Kidney (tissue), 14 donors: ENCODE data around the gene DZANK1. TPM values are rescaled to one million over a fixed set of nuclear protein-coding genes. Genes with fewer than 3 reads are reported as not detected.
"Not testable (repeated sequence)": the region's sequence is repeated elsewhere in the genome, so short reads cannot be mapped to it uniquely, and the experiment has no call there.

Experiments
- DNase-seq, 5 donors: peaks; one replicate each; pipeline ENCODE4 v3.0.0-alpha.2; 2013 to 2020
- FAIRE-seq: peaks from 2 replicates; lab custom pipeline; 2012; peaks lifted over from hg19 to GRCh38; lab: Jason Lieb, UNC
- H3K27ac ChIP-seq, 2 donors: one replicate each; pipeline ENCODE4 v1.7.0; 2013; ENCODE audit warnings: low read depth in 2 of 2, low read length in 2 of 2, inconsistent platforms in 1 of 2
- H3K27me3 ChIP-seq: one replicate; pipeline ENCODE4 v1.7.1; 2013; ENCODE audit warnings: low read length, inconsistent platforms; ENCODE audit not compliant: control insufficient read depth, insufficient read depth
- H3K36me3 ChIP-seq, 3 donors: one replicate each; pipeline versions ENCODE4 v1.7.0 to v1.7.1; 2013; ENCODE audit warnings: low read length in 3 of 3, control low read depth in 1 of 3, inconsistent platforms in 1 of 3; ENCODE audit not compliant: insufficient read depth in 3 of 3, control insufficient read depth in 2 of 3
- H3K4me1 ChIP-seq, 3 donors: one replicate each; pipeline versions ENCODE4 v1.7.0 to v1.7.1; 2013; ENCODE audit warnings: low read length in 3 of 3, inconsistent platforms in 1 of 3, low read depth in 1 of 3; ENCODE audit not compliant: control insufficient read depth in 2 of 3, insufficient read depth in 2 of 3
- H3K4me3 ChIP-seq, 3 donors: one replicate each; pipeline versions ENCODE4 v1.7.0 to v1.8.1; 2013; ENCODE audit warnings: low read length in 3 of 3, control low read depth in 1 of 3, inconsistent platforms in 1 of 3
- H3K9ac ChIP-seq, 3 donors: one replicate each; pipeline versions ENCODE4 v1.7.0 to v1.7.1; 2013; ENCODE audit warnings: low read length in 3 of 3, control low read depth in 1 of 3, inconsistent platforms in 1 of 3
- H3K9me3 ChIP-seq, 3 donors: one replicate each; pipeline versions ENCODE4 v1.7.0 to v1.7.1; 2013; ENCODE audit warnings: low read length in 3 of 3, control low read depth in 1 of 3, inconsistent platforms in 1 of 3; ENCODE audit not compliant: control insufficient read depth in 2 of 3, insufficient read depth in 1 of 3
- intact Hi-C: fragments of 100-400 bp; cut with DNase I; formaldehyde crosslinking; loops from one replicate; pipeline ENCODE4 v1.11.1; 2022
- microRNA-seq: library from miRNA; unstranded; fragments of <30 nt; microRNA quantifications from one replicate; pipeline ENCODE4 v1.2.0, GENCODE V29; 2020
- polyA plus RNA-seq: library from polyadenylated mRNA; stranded (reverse); fragments of 350-450 nt; fragmentation: Illumina TruSeq; extraction: RNeasy Lipid Tissue Mini Kit (QIAGEN cat#74804); gene quantifications from one replicate; pipeline ENCODE4 v1.2.3, GENCODE V29; 2014; ENCODE audit warnings: low read depth, low replicate concordance; ENCODE audit not compliant: insufficient read depth
- total RNA-seq: library from RNA; stranded (reverse); fragmentation: NEBNext Ultra II Directional; extraction: Animal tissue kit (Norgen Biotek cat#: 25700); gene quantifications from one replicate; pipeline ENCODE4 v1.2.1, GENCODE V29; 2021
- TF ChIP-seq, protein P1 (sequence below): IDR thresholded peaks from 3 replicates; pipeline ENCODE4 v1.5.1; 2012; ENCODE audit warnings: mild to moderate bottlenecking, moderate library complexity, borderline replicate concordance; ENCODE audit not compliant: insufficient read depth; ENCODE audit errors: extremely low read depth
- donor health status: control.
- donor health status: control.
- donor health status: control.
- donor health status: control.
- donor health status: control.
- donor health status: DM: yes; HTN: yes; CAD: no.
- donor health status: Normal renal cell carcinoma (clear cell type).

The DZANK1 gene
- total and polyA plus RNA-seq, 2 donors from 2014 or later, result 3.9 to 6.2 TPM

- Histone ChIP-seq H3K27ac (no peak overlapping the region), H3K27me3 (no peaks in the 10 kb centered on the region), H3K36me3 (no peaks in the 10 kb centered on the region), H3K9ac (no peak overlapping the region), H3K9me3 (no peaks in the 10 kb centered on the region), H3K4me3 (no peak overlapping the region), H3K4me1 (no peaks in the 10 kb centered on the region)
- intact Hi-C loops, result no loop called here
- FAIRE-seq (no peak), DNase-seq (no peak)
- TF ChIP-seq, protein P1, sequence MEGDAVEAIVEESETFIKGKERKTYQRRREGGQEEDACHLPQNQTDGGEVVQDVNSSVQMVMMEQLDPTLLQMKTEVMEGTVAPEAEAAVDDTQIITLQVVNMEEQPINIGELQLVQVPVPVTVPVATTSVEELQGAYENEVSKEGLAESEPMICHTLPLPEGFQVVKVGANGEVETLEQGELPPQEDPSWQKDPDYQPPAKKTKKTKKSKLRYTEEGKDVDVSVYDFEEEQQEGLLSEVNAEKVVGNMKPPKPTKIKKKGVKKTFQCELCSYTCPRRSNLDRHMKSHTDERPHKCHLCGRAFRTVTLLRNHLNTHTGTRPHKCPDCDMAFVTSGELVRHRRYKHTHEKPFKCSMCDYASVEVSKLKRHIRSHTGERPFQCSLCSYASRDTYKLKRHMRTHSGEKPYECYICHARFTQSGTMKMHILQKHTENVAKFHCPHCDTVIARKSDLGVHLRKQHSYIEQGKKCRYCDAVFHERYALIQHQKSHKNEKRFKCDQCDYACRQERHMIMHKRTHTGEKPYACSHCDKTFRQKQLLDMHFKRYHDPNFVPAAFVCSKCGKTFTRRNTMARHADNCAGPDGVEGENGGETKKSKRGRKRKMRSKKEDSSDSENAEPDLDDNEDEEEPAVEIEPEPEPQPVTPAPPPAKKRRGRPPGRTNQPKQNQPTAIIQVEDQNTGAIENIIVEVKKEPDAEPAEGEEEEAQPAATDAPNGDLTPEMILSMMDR, result no peak
Observed at GRCh38 chr20:18359854-18360253, 107.0 kb downstream of the DZANK1 start.

DNA sequence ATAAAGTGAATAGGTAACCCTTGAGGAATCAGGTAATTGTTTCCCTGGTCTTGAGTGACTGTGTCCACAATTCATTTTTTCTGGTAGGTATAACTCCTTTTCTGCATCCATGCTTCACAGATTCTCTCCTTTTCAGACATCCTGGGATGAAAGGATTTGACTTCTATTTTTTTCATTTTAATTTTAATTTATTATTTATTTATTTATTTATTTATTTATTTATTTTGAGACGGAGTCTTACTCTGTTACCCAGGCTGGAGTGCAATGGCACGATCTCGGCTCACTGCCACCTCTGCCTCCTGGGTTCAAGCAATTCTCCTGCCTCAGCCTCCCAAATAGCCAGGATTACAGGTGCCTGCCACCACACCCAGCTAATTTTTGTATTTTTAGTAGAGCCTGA lies 117.1 kb downstream of the DZANK1 start:
- DNase-seq, H3K4me1 ChIP-seq, H3K9ac ChIP-seq, H3K27me3 ChIP-seq, intact Hi-C loops, H3K27ac ChIP-seq, H3K36me3 ChIP-seq, H3K9me3 ChIP-seq, FAIRE-seq, H3K4me3 ChIP-seq: not testable (repeated sequence)

Small RNAs within 50 kb of the gene (microRNA-seq; reads per million reads assigned to microRNA genes)
- not detected for gene MIR3192

Other genes with a start within 250 kb of the DZANK1 start
- 12.8 TPM for gene ZNF133, start 178.5 kb downstream of the DZANK1 start, total RNA-seq
- gene ZNF133, start 178.5 kb downstream of the DZANK1 start, polyA plus RNA-seq, result 15.0 TPM
- gene POLR3F, start 360 bp upstream of the DZANK1 start, total RNA-seq, result 8.9 TPM
- gene POLR3F, start 360 bp upstream of the DZANK1 start, polyA plus RNA-seq, result 10.6 TPM
- 16.9 TPM for gene RBBP9, start 30.2 kb upstream of the DZANK1 start, total RNA-seq
- gene RBBP9, start 30.2 kb upstream of the DZANK1 start, polyA plus RNA-seq, result 15.2 TPM
- 67.3 TPM for gene SEC23B, start 40.9 kb upstream of the DZANK1 start, total RNA-seq
- 46.4 TPM for gene SEC23B, start 40.9 kb upstream of the DZANK1 start, polyA plus RNA-seq
- 60.1 TPM for gene SMIM26, start 100.4 kb upstream of the DZANK1 start, total RNA-seq
- 207 TPM for gene SMIM26, start 100.4 kb upstream of the DZANK1 start, polyA plus RNA-seq
- gene DTD1, start 121.0 kb upstream of the DZANK1 start, total RNA-seq, result 45.3 TPM
- 47.4 TPM for gene DTD1, start 121.0 kb upstream of the DZANK1 start, polyA plus RNA-seq